Measurements from ENCODE around the gene DST.

DST gene

GRCh38 chr6:56518995-56519767 lies 123.5 kb downstream of the DST start:
- Histone ChIP-seq H4K20me1 (ENCODE audit: insufficient read depth, low read length) (no peaks in the 10 kb centered on the region), H3K4me2 (ENCODE audit: low read depth, low read length) (no peak overlapping the region), H3K79me2 (ENCODE audit: low read length) (no peaks in the 10 kb centered on the region), H3K4me3 (ENCODE audit: low read length) (no peak overlapping the region), H3K9ac (ENCODE audit: low read length) (no peak overlapping the region), H2AFZ (ENCODE audit: low read length) (no peak overlapping the region), H3F3A (ENCODE audit: insufficient read depth, low read length) (no peaks in the 10 kb centered on the region), H3K27me3 (replicated peaks; ENCODE audit: insufficient read depth, low read length) (no peaks in the 10 kb centered on the region), H3K9me3 (replicated peaks; ENCODE audit: insufficient read depth, low read length) (no peaks in the 10 kb centered on the region), H3K4me1 (ENCODE audit: low read length) (no peaks in the 10 kb centered on the region), H3K27ac (ENCODE audit: low read length) (no peak overlapping the region), H3K36me3 (replicated peaks; ENCODE audit: insufficient read depth, low read length) (no peaks in the 10 kb centered on the region), H3K9me2 (replicated peaks; ENCODE audit: insufficient read depth, low read length) (no peaks in the 10 kb centered on the region)
- TF ChIP-seq EZH2 (optimal IDR thresholded peaks at IDR 0.05; ENCODE audit: low read depth, low read length) (no peak), EZH2phosphoT487 (IDR thresholded peaks at IDR 0.05; ENCODE audit: low read length) (no peak)
- no peak for DNase-seq

- DNase-seq: no peak
- no peak overlapping the region for H3K27ac ChIP-seq (ENCODE audit: low read length)
- H3K4me1 ChIP-seq (ENCODE audit: low read length): no peaks in the 10 kb centered on the region
- H3K36me3 ChIP-seq (replicated peaks; ENCODE audit: insufficient read depth, low read length): no peaks in the 10 kb centered on the region
- H2AFZ ChIP-seq (ENCODE audit: low read length): no peak overlapping the region
- H3K4me2 ChIP-seq (ENCODE audit: low read depth, low read length): no peak overlapping the region
- H3K9ac ChIP-seq (ENCODE audit: low read length): no peak overlapping the region
- H3K9me3 ChIP-seq (replicated peaks; ENCODE audit: insufficient read depth, low read length): no peaks in the 10 kb centered on the region
- no peak for TF ChIP-seq CTCF (IDR thresholded peaks at IDR 0.05; ENCODE audit: low read length)
- TF ChIP-seq EZH2 (optimal IDR thresholded peaks at IDR 0.05; ENCODE audit: low read depth, low read length): no peak
- no peak for TF ChIP-seq EZH2phosphoT487 (IDR thresholded peaks at IDR 0.05; ENCODE audit: low read length)
- no peaks in the 10 kb centered on the region for H3K79me2 ChIP-seq (ENCODE audit: low read length)
- H4K20me1 ChIP-seq (ENCODE audit: insufficient read depth, low read length): no peaks in the 10 kb centered on the region
- no peak overlapping the region for H3K4me3 ChIP-seq (ENCODE audit: low read length)
- no peaks in the 10 kb centered on the region for H3K27me3 ChIP-seq (replicated peaks; ENCODE audit: insufficient read depth, low read length)
- H3F3A ChIP-seq (ENCODE audit: insufficient read depth, low read length): no peaks in the 10 kb centered on the region
- no peaks in the 10 kb centered on the region for H3K9me2 ChIP-seq (replicated peaks; ENCODE audit: insufficient read depth, low read length)
Measured at GRCh38 chr6:56517155-56517745, 125.4 kb downstream of the DST start.

- no peaks in the 10 kb centered on the region for H3K9me2 ChIP-seq (replicated peaks; ENCODE audit: insufficient read depth, low read length)
- H3K4me1 ChIP-seq (ENCODE audit: low read length): no peaks in the 10 kb centered on the region
- H3K9me3 ChIP-seq (replicated peaks; ENCODE audit: insufficient read depth, low read length): no peaks in the 10 kb centered on the region
- H2AFZ ChIP-seq (ENCODE audit: low read length): no peak overlapping the region
- H3K9ac ChIP-seq (ENCODE audit: low read length): no peak overlapping the region
- no peaks in the 10 kb centered on the region for H3K27me3 ChIP-seq (replicated peaks; ENCODE audit: insufficient read depth, low read length)
- no peaks in the 10 kb centered on the region for H3F3A ChIP-seq (ENCODE audit: insufficient read depth, low read length)
- TF ChIP-seq EZH2phosphoT487 (IDR thresholded peaks at IDR 0.05; ENCODE audit: low read length) (no peak), EZH2 (optimal IDR thresholded peaks at IDR 0.05; ENCODE audit: low read depth, low read length) (no peak), CTCF (IDR thresholded peaks at IDR 0.05; ENCODE audit: low read length) (no peak)
- DNase-seq: no peak
- no peak overlapping the region for H3K4me2 ChIP-seq (ENCODE audit: low read depth, low read length)
- no peaks in the 10 kb centered on the region for H3K79me2 ChIP-seq (ENCODE audit: low read length)
- H4K20me1 ChIP-seq (ENCODE audit: insufficient read depth, low read length): no peaks in the 10 kb centered on the region
- H3K36me3 ChIP-seq (replicated peaks; ENCODE audit: insufficient read depth, low read length): no peaks in the 10 kb centered on the region
- H3K27ac ChIP-seq (ENCODE audit: low read length): no peak overlapping the region
- no peak overlapping the region for H3K4me3 ChIP-seq (ENCODE audit: low read length)
Measured at GRCh38 chr6:56516003-56516402, 126.7 kb downstream of the DST start.
